Left kidney (tissue), 2 donors: ENCODE results near the gene CRHR2. TPM values are rescaled to one million over a fixed set of nuclear protein-coding genes. Genes with fewer than 3 reads are reported as not detected.

Experiments
- DNase-seq: peaks from one replicate; pipeline ENCODE4 v3.0.0-alpha.2; 2013
- polyA plus RNA-seq: library from polyadenylated mRNA; unstranded; fragments of 120-200 nt; gene quantifications from one replicate; pipeline ENCODE4 v1.2.1, GENCODE V29; 2013; ENCODE audit not compliant: insufficient read length

Gene CRHR2
- polyA plus RNA-seq, 1 donor = 0.07 TPM

DNA sequence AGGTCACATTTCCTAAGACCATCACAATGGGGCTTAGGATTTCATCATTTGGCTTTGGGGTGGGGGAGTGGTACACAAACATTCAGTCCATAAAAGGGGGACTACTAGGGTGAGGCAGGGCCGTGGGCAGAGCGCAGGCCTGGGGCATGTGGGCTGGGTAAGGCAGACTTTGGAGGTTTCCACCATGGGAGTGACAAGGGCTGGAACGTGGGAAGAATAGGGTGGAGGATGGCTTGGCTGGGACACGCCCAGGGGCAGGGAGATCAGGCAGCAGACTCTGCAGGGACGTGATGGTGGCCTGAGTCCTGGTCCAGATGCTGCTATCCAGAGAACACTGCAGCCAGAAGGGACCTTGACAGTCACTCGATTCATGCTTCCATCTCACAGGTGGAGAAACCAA is 24.7 kb upstream of the CRHR2 start:
- no peak for DNase-seq

DNA sequence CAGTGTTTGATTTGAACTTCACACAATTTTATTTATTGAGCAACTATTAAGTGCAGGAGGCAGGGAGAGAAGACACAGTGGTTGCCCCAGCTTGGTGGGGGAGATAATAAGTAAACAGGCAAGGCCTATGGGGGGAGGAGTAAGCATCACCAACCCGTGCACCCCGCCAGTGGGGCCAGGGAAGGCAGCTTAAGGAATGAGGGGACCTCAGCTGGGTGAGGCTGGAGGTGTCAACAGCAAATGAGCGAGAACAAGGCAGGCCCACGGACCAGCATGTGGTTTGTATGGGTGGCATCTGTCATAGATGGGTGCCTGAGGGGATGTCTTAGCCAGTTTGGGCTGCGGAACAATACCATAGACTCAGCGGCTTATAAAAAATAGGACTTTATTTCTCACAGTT is 24.1 kb upstream of the CRHR2 start:
- DNase-seq = no peak

DNA sequence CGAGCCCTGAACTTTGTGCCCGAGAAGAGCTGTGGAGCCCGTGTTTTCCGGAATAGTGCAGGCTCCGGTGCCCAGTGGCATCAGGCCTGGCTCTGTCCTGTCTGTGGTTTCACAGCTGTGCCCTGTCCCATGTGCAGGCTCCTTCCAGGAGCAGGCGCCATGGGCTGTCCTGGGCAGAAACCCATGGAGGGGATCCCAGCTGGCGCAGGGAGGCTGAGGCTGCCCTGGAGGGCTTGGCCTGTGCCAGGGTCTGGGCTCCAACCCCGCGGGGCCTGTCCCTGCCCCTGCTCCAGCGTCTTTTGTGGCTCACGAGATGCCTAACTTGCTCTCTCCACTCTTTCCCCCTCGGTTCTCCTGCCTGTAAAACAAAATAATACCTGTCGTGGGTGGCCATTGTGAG is 23.3 kb upstream of the CRHR2 start:
- DNase-seq = no peak

DNA sequence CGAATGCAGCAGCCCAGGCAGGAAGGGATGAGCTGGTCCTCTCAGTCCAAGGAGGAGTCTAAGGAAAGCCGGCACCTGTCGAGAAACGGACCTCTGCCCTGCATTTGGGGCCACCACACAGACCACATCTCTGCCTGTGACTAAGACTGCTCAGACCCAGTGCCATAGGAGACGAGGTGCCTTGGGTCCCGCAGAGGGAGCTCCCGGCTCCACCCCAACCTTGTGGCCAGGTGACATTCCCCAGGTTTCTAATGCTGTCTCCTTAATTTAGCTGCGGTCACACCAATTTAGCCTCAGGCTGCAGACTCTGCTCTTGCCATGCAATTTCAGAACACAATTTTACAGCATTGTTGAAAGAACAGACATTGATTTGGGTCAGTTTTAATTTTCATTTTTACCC is 22.8 kb upstream of the CRHR2 start:
- DNase-seq = no peak

DNA sequence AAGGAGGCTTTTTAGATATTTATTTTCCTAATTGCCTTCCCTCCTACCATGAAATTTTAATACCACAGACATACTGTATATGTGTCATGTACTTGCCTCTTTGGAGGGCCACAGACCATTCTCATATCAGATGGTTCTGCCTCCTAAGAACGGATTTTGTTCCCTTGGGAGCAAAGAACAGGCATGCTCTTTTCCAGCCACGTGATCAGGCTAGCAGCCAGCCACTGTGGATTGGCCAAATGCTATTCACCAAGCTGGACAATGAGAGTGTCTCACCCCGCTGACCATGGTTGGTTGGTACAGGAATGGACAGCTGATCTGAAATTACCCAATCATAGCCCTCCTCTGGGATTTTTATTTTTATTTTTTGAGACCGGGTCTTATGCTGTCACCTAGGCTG is 21.5 kb upstream of the CRHR2 start:
- DNase-seq = no peak

DNA sequence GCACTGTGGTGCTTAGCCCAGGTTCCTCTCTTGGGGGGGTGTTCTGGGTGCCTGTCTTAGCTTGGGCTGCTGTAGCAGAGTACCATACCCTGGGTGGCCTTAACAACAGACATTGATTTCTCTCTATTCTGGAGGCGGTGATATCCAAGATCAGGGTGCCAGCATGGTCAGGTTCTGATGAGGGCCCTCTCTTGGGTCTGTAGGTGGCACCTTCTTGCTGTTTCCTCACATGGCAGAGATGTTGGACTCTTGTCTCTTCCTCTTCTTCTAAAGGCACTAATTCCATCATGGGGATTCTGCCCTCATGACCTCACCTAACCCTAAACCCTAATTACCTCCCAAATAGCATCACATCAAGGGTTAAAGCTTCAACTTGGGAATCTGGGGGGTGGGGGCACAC is 19.9 kb upstream of the CRHR2 start:
- no peak for DNase-seq

DNA sequence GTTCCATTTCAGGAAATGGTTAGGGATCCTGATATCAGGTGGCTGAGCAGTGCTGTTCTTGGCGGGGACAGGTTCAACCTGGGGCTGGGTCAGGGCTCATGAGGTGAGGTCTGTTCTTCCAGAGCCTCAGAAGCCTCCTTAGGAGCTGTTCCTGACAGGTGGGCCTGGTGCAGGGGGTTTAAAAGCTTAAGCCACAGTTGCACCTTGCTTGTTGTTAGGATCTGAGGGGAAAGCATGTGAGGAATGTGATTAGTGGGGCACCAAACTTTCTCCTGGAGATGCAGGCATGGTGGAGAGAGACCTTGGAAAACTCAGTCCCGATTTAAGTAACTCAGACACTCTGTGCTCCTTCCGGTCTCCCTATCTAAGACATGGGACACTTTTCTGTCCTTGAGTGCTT is 18.7 kb upstream of the CRHR2 start:
- DNase-seq = no peak

DNA sequence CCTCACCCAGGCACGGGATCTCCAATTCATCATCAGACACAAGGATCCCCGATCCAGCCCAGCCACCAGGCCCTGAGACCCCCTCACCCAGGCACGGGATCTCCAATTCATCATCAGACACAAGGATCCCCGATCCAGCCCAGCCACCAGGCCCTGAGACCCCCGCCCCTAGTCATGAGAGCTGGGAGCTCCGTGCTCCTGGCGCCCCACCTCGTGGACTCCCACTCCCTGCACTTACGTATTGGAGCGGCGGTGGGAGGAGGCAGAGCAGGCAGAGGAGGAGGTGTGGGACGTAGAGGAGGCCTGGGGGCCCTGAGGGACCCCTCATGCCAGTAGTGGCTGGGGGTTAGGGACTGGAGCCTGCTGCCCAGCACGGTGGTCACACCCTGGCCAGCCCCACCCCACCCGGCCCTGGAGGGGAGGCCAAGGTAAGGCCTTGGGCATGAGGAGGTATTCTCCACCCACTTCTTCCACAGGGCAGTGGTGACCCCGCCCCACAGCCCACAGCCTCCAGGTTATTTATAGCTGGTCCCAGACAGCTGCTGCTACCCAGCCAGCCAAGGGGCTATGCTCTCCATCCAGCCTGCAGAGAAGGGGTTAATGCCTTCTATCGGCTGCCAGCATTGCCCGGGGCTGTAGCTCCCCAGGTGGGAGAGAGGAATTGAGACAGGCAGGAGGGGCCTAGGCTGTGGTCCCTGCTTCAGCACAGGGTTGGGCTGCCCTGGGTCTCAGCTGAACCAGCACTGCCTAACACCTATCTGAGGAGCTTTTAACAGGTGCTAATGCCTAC is 17.6 kb upstream of the CRHR2 start:
- DNase-seq = no peak

DNA sequence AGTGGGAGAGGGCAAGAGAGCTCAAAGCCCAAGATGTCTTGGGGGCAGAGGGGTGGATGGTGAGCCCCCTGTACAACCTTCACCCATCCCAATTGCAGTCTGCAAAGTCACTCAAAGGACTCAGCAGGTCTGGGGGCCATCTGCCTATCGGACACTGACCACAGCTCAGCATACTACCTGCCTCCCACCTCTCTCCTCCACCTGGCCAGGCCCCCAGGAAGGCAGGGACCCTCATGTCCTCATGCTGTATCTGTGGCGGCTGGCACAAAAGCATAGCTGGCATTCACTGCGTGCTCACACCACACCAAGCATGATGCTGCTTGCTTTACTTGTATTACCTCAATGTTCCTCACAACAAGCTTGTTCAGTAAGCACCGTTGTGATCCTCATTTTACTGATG is 16.2 kb upstream of the CRHR2 start:
- no peak for DNase-seq

DNA sequence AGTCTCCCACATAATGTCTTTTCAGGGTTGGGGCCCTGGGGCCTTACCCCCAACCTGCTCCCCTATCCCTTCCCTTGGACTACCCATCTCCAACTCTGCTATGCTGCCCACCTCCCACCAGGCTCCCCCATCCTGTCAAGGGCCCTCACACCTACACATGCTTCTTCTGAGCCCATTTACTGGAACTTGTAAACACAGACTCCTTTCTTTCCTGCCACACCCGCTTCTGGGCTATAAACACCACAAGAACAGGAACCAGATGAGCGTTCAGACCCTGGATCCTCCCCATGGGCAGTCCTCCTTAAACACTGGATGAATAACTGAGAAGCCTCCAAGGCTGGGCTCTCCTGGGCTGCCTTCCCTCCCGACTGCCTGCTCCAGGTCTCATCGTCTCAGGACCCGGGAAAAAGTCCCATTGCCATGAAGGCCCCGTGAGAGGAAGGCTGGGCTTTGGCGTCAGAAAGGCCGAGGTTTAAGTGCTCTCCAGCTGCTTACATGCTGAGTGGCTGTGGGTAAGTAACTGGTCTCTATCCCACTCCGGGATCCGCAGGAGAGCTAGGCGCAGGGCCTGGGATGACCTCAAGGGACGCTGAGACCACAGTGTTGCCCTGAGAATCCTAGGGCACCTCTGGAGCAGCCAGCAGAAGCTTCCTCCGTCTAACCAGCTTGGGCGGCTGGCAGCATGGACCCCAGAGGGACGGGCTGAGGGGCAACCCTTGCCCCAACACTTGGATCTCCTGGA is 15.6 kb upstream of the CRHR2 start:
- no peak for DNase-seq

DNA sequence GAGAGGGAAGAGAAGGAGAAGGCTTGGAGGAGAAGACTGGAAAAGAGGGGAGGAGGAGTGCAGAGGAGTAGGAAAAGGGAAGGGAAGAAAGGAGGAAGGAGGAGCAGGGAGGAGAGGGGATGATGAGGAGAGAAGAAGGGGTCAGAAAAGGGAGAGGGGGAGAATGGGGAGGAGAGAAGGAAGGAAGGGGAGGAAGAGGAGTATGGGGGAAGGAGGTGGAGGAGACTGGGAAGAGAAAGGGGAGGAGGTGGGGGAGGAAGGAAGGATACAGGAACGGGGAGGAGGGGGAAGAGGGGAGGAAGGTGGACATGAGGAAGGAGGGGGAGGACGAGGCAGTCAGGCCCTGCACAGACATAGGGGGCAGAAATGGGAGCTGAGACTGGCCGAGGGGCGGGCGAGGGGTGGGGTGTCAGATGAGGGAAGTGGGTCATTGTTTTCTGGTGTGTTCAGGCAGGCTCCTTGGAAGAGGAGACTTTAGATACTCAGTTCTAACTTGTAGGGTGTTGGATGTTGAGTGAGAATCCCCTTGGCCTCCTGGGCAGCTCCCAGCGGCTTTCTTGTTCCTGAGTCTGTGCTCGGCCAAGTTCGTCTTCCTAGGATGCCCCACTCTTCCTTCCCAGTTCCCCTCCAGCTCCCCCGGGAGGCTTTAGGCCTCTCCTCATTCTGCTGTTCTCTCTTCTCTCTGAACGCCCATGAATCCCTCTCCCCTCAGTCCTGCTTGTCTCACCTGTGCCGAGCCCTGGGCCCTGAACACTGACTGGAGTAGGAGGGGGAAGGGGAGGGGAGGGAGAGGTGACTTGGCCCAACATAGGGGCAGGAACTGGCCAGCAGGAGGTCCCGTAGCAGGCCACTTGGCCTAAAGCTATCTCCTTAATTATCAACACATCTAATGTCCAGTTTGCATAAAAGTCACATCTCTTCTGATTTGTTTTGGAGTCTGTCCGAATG is 12.8 kb upstream of the CRHR2 start:
- no peak for DNase-seq

DNA sequence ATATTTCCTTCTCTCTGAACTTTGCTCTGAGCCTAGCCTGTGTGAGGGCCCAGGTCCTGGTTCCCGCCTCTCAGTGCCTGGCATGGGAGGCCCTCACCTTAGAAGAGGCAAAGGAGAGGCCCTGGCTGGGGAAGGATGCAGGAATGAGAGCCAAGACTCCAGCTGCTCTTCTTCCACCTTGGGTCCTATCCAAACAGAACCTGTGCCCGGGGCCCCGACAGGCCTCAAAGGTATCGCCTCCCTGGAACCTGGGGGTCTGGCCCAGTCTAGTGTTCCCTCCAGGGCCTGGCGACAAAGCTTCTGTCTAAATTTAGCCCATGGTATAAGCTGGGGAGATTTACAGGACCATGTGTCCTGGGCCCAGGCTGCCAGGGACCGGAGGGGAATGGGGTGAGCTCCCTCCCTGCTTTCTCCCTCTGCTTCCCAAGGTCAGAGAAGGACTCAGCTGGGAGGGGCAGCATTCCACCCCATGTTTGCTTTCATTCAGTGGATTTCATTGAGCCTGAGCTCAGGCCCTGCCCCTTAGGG is 12.0 kb upstream of the CRHR2 start:
- DNase-seq = no peak

DNA sequence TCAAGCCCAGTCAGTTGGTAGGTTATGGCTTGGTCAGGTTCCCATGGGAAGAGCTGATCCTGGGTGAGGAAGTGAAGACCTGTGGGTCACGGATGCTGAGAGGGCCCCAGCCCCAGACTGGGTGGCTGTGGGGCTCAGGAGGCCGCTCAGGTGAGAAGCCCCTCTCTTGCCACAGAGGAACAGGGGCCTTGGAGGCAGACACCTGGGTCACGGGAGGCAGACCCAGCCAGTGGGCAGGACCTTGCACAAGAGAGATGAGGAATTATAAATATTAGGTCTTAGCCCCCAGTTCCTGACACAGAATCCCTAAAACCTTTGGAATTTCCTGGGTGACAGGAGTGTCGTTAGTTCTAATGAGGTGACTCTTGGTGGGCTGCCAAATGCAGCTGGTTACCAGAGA is 10.6 kb upstream of the CRHR2 start:
- DNase-seq = no peak

DNA sequence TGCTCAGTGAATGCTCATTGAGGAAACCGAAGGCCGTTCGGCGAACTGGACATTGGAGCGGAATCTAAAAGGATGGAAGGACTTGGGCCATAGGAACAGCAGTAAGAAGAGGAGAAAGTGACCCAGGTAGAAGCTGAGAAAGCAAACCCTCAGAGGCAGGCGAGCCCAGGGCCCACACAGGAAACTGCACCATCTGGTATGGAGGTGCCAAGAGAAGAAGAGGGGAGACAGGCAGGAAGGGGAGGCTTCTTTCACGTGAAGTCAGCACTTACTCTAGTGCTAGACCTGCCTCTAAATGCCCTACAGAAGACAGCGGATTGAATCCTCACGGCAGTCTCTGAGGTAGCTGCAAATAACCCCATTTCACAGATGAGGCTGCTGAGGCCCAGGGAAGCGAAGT is 10.2 kb upstream of the CRHR2 start:
- DNase-seq = no peak

DNA sequence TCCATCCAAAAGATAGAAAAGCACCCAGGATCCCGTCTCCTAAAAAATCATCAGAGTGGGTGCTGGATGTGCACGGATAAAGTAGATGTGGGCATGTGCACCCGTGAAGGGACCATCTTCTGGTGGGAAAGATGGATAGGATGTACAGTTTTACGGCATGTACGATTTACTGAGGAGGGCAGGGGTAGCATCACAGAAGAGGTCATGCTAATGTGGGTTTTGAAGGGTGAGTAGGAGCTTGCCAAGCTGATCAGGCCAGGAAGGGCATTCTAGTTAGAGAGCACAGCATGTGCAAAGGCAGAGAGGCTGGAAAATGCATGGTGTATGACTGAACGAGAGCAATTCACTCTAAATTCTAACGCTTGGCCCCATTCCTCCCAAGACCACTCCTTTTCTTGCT is 7.8 kb upstream of the CRHR2 start:
- DNase-seq = no peak

DNA sequence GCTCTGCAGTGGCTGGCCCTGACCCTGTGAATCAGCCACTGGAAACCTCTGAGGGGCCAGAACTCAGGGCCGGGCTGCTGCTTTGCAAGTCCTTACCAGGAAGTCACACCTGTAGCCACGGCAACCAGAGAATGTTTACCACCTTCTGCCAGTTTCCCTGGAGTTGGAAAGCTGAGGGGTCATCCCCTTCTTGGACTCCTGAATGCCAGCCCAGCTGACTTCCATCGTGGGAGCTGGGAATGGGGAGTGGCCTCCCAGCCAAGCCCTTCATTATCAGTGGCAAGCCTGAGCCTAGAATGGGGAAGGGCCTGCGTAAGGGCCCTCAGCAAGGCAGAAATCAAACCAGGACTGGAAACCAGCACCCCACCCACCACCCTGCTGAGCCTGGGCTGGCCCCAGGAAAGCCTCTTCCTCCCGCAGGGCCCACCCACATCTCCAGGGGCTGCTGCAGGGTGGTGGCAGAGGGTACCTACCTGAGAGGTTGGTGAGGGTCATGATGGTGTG is 6.5 kb upstream of the CRHR2 start:
- peak; percentile 28 for DNase-seq

DNA sequence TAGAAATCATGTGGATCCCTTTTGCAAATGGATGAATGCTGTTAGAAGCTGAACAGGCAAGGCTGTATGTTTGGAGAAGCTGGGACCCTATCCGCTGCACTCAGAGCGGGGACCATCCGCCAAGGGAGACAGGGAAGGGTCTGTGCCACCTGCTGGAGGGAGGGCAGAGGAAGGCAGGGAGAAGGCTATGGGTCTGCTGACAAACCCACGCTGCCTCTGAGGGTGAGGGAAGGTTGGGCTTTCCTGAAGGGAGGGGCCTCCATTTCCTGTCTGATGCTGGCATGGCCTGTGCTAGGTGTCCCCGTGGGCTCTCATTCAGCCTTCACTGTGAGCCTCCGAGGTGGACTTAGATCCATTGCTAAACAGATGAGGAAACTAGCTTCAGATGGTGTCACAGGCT is 5.3 kb upstream of the CRHR2 start:
- DNase-seq = no peak

DNA sequence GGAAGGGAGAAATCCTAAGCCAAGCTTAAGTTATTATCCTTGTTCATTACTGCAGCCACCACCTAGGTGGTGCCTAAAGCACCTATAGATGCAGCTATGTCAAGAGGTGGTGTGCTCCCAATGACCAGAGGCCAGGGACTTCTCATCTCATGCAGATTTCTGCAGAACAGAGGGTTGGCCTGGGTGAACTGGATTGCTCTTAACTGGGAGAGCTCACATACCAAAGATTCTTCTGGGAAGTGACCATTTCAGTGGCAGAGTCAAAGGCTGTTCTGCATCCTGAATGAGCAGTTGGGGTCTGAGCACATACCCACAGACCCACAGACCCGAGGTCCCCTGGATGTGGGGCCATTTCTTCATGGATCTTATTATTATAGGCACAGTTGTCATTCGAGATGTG is 2.1 kb upstream of the CRHR2 start:
- no peak for DNase-seq

DNA sequence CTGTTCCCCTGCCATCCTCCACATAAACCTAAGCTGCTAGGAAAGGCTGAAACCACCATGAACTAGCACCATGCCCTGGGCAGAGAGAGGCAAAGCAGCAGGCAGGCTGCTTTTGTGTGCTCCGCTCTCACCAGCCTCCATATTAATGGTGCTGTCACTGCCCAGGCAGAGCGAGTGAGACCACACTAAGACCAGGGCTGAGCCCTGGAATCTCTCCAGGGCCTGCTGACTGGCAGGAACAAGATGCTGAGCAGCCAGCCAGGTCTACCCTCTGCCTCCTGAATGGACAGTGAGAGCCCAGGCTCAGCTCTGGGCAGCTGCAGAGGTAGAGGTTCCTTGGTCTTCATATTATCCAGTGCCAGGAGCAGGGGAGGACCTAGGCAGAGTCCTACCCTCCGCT is 1.6 kb upstream of the CRHR2 start:
- DNase-seq = no peak

DNA sequence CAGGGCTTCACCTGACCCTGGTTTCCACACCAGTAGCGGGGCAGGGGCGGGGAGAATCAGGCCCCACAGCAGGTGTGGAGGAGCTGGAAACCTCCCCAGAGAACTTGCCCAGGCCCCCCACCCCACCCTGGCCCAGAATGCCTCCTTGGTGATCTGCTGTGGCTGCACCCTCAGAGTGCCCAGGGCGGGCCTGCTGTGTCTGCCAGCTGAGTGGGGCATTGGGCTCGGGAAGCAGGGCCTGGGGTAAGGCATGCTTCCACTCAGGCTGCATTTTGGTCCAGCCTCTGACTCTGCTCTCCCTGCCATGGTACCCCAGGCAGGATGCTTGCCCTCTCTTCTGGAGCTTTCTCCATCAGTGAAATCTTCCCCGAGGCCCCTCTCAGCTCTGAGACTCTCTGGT is 1.1 kb upstream of the CRHR2 start:
- no peak for DNase-seq

DNA sequence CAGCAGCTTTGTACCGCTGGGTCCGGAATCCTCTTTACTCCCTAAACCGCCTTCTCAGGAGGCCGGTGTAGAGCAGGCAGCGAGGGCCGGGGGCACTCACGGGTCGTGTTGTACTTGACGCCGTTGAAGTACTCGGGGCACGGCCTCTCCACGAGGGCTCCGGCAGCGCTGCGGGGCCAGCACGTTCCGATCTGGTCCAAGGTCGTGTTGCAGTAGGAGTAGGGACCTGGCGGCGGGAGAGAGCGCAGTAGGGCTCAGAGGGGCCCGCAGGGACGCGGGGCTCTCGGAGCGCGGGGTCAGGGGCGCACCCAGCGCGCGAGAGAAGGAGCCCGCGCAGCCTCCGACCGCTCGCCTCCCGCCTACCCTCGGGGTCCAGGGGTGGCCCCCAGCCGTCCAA is 443 bp downstream of the CRHR2 start:
- no peak for DNase-seq

DNA sequence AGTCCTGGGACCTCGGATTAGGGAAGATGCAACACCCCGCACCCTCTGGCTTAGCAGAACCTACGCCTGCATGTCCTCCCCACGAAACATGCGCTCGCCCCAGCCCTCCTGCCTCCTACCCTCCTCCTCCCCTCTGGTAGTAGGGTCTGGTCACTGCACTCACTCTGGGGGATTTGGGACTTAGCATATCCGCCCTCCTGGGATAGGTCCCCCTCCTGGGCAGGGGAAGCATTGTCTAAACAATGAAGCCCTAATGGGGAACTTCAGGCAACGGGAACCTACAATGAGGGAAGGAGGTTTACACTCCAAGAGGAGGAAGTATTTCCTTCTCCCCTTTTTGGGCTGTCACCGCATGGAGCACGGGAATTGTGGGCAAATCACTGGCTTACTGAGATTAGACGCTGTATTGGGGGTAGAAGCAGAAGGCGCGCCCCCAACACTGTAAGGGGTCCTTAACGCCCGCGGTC is 892 bp downstream of the CRHR2 start:
- no peak for DNase-seq
